GM12878 (cell line): ENCODE measurements around the gene TFAP2E. TPM values are rescaled to one million over a fixed set of nuclear protein-coding genes. Genes with fewer than 3 reads are reported as not detected.

ENCODE experiments used
- ATAC-seq: fragments of 200-7000 bp; cut with Tn5 transposase; 3 replicates; pipeline ENCODE4 v1.9.1; 2020; ENCODE audit warnings: mild to moderate bottlenecking, moderate library complexity
- BruUV-seq: library from RNA; stranded (reverse); fragments of 400-500 nt; replicated peaks from 2 replicates; lab custom pipeline; 2021; lab: Mats Ljungman, UMichigan
- CTCF ChIA-PET: fragments of 300-600 bp; sonication (Branson Sonifier 250); formaldehyde crosslinking; extraction: SDS; loops from one replicate; lab custom pipeline; 2021; ENCODE audit warnings: inconsistent platforms; lab: Yijun Ruan, JAX
- POLR2A ChIA-PET: fragments of 350-600 bp; formaldehyde crosslinking; extraction: SDS; loops from one replicate; lab custom pipeline; 2021; ENCODE audit warnings: inconsistent platforms; lab: Charles Lee
- RAD21 ChIA-PET: fragments of 300-600 bp; sonication (Branson Sonifier 250); formaldehyde crosslinking; loops from one replicate; lab custom pipeline; 2023; ENCODE audit warnings: antibody characterized with exemption; ENCODE audit not compliant: unreplicated experiment; lab: Charles Lee
- SMC1A ChIA-PET: fragments of 300-600 bp; sonication (Branson Sonifier 250); formaldehyde crosslinking; loops from one replicate; lab custom pipeline; 2023; ENCODE audit not compliant: unreplicated experiment, uncharacterized antibody; lab: Charles Lee
- DNase-seq: peaks from one replicate; pipeline ENCODE4 v3.0.0-alpha.2; 2011; ENCODE audit warnings: low read depth, low spot score
- FAIRE-seq: peaks from 3 replicates; lab custom pipeline; 2011; peaks lifted over from hg19 to GRCh38; lab: Jason Lieb, UNC
- H2AFZ ChIP-seq: 2 replicates; pipeline ENCODE4 v1.6.0; 2011; ENCODE audit warnings: low read depth, low read length, control low read depth; ENCODE audit not compliant: control insufficient read depth
- H3K27ac ChIP-seq: 2 replicates; pipeline ENCODE4 v1.5.1; 2011; ENCODE audit warnings: control low read depth; ENCODE audit not compliant: control insufficient read depth, insufficient read depth
- H3K27me3 ChIP-seq, 2 experiments: replicated peaks in 1 of 2; 2 replicates each; pipeline versions ENCODE4 v1.6.0 to v1.6.1; 2011; ENCODE audit warnings: low read length in 1 of 2; ENCODE audit not compliant: control insufficient read depth in 2 of 2, insufficient read depth in 2 of 2
- H3K36me3 ChIP-seq, 2 experiments: 2 replicates each; pipeline ENCODE4 v1.5.1; 2011; ENCODE audit warnings: low read length in 1 of 2; ENCODE audit not compliant: control insufficient read depth in 2 of 2, insufficient read depth in 2 of 2
- H3K4me1 ChIP-seq: 2 replicates; pipeline ENCODE4 v1.6.1; 2011; ENCODE audit warnings: mild to moderate bottlenecking, low read length, moderate library complexity, mixed read lengths; ENCODE audit not compliant: control insufficient read depth, insufficient read depth
- H3K4me2 ChIP-seq: 2 replicates; pipeline ENCODE4 v1.6.0; 2011; ENCODE audit warnings: control low read depth; ENCODE audit not compliant: control insufficient read depth, insufficient read depth
- H3K4me3 ChIP-seq: fragments of 200-600 bp; sonication (generic); 2 replicates; pipeline ENCODE4 v1.5.1; 2016
- H3K79me2 ChIP-seq: 2 replicates; pipeline ENCODE4 v1.6.0; 2011; ENCODE audit warnings: low read length; ENCODE audit not compliant: control insufficient read depth, insufficient read depth
- H3K9ac ChIP-seq: 2 replicates; pipeline ENCODE4 v1.8.0; 2011; ENCODE audit warnings: low read length, control low read depth, mixed read lengths; ENCODE audit not compliant: control insufficient read depth, insufficient read depth
- H3K9me3 ChIP-seq: replicated peaks from 3 replicates; pipeline ENCODE4 v1.5.1; 2011; ENCODE audit warnings: mild to moderate bottlenecking, low read length; ENCODE audit not compliant: control insufficient read depth, insufficient read depth
- H4K20me1 ChIP-seq: 2 replicates; pipeline ENCODE4 v1.6.0; 2011; ENCODE audit not compliant: control insufficient read depth, insufficient read depth
- ATF2 ChIP-seq: IDR thresholded peaks from 2 replicates; pipeline ENCODE4 v1.6.1; 2012; ENCODE audit warnings: low read length, inconsistent platforms
- CEBPZ ChIP-seq: fragments of 150-350 bp; IDR thresholded peaks from 2 replicates; pipeline ENCODE4 v1.6.1; 2016; ENCODE audit warnings: low read depth, low read length
- MAX ChIP-seq: IDR thresholded peaks from 2 replicates; pipeline ENCODE4 v1.6.1; 2012; ENCODE audit warnings: low read depth, low read length, improper control_type of control experiment
- NR2C2 ChIP-seq: IDR thresholded peaks from 2 replicates; pipeline ENCODE4 v1.6.1; 2011; ENCODE audit warnings: borderline replicate concordance, low read depth; ENCODE audit not compliant: control insufficient read depth, insufficient read length
- ZNF384 ChIP-seq: IDR thresholded peaks from 2 replicates; pipeline ENCODE4 v1.6.1; 2012; ENCODE audit warnings: low read depth, mild to moderate bottlenecking, low read length, improper control_type of control experiment, borderline replicate concordance
- WGBS: methylation state at CpG from one replicate; pipeline ENCODE4 v1.1.6; 2016; ENCODE audit warnings: low lambda C conversion rate; ENCODE audit not compliant: insufficient replicate concordance, insufficient coverage; ENCODE audit errors: missing lambda C conversion rate; 5-methylcytosine and 5-hydroxymethylcytosine counted together
- in situ Hi-C: fragments of 300-500 bp; cut with MboI; formaldehyde crosslinking; loops from 9 replicates; pipeline ENCODE4 v1.14.3; 2018; ENCODE audit warnings: mixed read lengths
- intact Hi-C: fragments of 100-400 bp; cut with micrococcal nuclease; formaldehyde crosslinking; loops from one replicate; pipeline ENCODE4 v1.14.2; 2022; ENCODE audit not compliant: unreplicated experiment
- polyA plus RNA-seq, 11 experiments: library from polyadenylated mRNA; depleted of rRNA in 4 of 11; unstranded in 6 of 11; stranded (reverse) in 5 of 11; fragments of >200 nt; fragmentation: Nextera tagmentation in 4 of 11; fragmentation: Illumina TruSeq in 1 of 11; extraction: Ambion mirVana in 4 of 11; extraction: Trizol in 1 of 11; gene quantifications; 1 replicate in 1 of 11; 2 replicates in 10 of 11; pipeline versions ENCODE4 v1.2.1 to v1.2.3, GENCODE V29; 2011 to 2016; ENCODE audit warnings: inconsistent platforms in 2 of 11, missing spikeins in 2 of 11, low read depth in 1 of 11
- total RNA-seq, 4 experiments: library from RNA; depleted of rRNA in 3 of 4; stranded (reverse); fragments of >200 nt in 3 of 4; fragmentation: Illumina TruSeq in 1 of 4; extraction: Trizol in 1 of 4; gene quantifications; 2 replicates each; pipeline versions ENCODE4 v1.2.1 to v1.2.3, GENCODE V29; 2013 to 2021

TFAP2E gene
- total and polyA plus RNA-seq, 10 of the 15 experiments (the other 5 are each of a cell fraction or from before 2014, with no cell fraction given), result 0.10 to 1.1 (median 0.43) TPM

- TF ChIP-seq CEBPZ (no peak), MAX (no peak), ATF2 (no peak)
Observed at GRCh38 chr1:35535243-35535642, 37.9 kb upstream of the TFAP2E start (continued).

GRCh38 chr1:35536556-35537162 is 36.5 kb upstream of the TFAP2E start:
- no peaks in the 10 kb centered on the region; a peak in 1 of 4 replicates for H3K36me3 ChIP-seq
- no peak for DNase-seq
- SMC1A ChIA-PET, result interaction anchor here (0.6 to 8.8 kb wide), 15 partner anchors 9 to 141 kb away, joined by 3 to 254 read pairs (median 6); partner anchors contain the start of genes KIAA0319L and NCDN
- peaks cover 27% of the 10 kb centered on the region for H3K4me1 ChIP-seq
- no peaks in the 10 kb centered on the region for H3K27me3 ChIP-seq
- H3K9ac ChIP-seq, result no peak overlapping the region
- H3K9me3 ChIP-seq, result peaks cover 12% of the 10 kb centered on the region
- no peak overlapping the region for H3K27ac ChIP-seq
- no peak for TF ChIP-seq NR2C2
- peak; percentile 21; the same call in 1 of the 2 replicates for TF ChIP-seq ZNF384
- H3K4me3 ChIP-seq, result no peak overlapping the region
- CTCF ChIA-PET, result interaction anchor here (0.6 to 12.7 kb wide), 14 partner anchors 8 to 684 kb away, joined by 3 to 260 read pairs (median 6); partner anchors contain the start of genes KIAA0319L and NCDN
- ATAC-seq, result no peak
- in situ Hi-C loops (no loop called here), intact Hi-C loops (no loop called here)
- BruUV-seq, result no TSS peak
- peak overlapping the region; percentile 26 for H3K4me2 ChIP-seq
- 100% methylated on average over 2 of the region's 2 CpGs for WGBS
- no peak for FAIRE-seq
- H4K20me1 ChIP-seq, result no peaks in the 10 kb centered on the region
- POLR2A ChIA-PET, result interaction anchor here (0.5 to 7.3 kb wide), 17 partner anchors 10 to 807 kb away, joined by 3 to 65 read pairs (median 4); partner anchors contain the start of genes KIAA0319L and NCDN
- H2AFZ ChIP-seq, result no peak overlapping the region
- RAD21 ChIA-PET, result interaction anchor here (0.8 to 8.4 kb wide), 14 partner anchors 8 to 234 kb away, joined by 3 to 139 read pairs (median 6); partner anchors contain the start of genes KIAA0319L and NCDN
- H3K79me2 ChIP-seq, result peaks cover 49% of the 10 kb centered on the region
